ENCODE measurements around the gene CDK9. TPM values are rescaled to one million over a fixed set of nuclear protein-coding genes. Genes with fewer than 3 reads are reported as not detected.

Gene CDK9
- total and polyA plus RNA-seq, 7 donors: 26.5 to 46.1 (median 39.3) TPM

DNA sequence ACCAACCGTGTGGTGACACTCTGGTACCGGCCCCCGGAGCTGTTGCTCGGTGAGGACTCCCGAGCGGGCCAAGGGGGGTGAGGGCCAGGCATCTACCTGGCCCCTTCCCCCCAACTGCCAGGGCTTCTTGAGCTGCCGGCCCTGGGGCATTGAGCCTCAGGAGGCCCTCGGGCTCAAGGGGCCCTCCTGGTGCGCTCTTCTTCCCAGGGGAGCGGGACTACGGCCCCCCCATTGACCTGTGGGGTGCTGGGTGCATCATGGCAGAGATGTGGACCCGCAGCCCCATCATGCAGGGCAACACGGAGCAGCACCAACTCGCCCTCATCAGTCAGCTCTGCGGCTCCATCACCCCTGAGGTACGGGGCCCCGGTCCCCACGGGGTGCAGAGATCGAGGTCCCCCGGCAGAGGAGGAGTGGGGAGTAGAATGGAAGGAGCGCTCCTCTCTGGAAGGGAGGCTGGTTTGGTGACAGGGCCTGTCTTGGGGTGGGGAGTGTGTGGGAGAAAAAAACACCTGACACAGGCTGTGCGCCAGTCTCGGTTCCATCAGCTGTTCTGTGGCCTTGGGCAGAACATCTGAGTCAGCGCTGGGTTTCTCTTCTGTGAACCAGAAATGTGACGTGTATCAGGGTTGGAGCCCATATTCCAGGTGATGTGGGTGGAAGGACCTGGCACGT lies 2.6 kb downstream of the CDK9 start:
- TF ChIP-seq, protein P1, sequence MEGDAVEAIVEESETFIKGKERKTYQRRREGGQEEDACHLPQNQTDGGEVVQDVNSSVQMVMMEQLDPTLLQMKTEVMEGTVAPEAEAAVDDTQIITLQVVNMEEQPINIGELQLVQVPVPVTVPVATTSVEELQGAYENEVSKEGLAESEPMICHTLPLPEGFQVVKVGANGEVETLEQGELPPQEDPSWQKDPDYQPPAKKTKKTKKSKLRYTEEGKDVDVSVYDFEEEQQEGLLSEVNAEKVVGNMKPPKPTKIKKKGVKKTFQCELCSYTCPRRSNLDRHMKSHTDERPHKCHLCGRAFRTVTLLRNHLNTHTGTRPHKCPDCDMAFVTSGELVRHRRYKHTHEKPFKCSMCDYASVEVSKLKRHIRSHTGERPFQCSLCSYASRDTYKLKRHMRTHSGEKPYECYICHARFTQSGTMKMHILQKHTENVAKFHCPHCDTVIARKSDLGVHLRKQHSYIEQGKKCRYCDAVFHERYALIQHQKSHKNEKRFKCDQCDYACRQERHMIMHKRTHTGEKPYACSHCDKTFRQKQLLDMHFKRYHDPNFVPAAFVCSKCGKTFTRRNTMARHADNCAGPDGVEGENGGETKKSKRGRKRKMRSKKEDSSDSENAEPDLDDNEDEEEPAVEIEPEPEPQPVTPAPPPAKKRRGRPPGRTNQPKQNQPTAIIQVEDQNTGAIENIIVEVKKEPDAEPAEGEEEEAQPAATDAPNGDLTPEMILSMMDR (IDR thresholded peaks at IDR 0.05): no peak
- H3K27ac ChIP-seq: no peak overlapping the region
- intact Hi-C loops (cut with DNase I): loop anchor here (5.0 to 10.0 kb wide), 4 partner anchors 84 to 136 kb away; partner anchors contain the start of genes AK1 (in 1 of the 2) and ST6GALNAC4 (in 1 of the 2)

DNA sequence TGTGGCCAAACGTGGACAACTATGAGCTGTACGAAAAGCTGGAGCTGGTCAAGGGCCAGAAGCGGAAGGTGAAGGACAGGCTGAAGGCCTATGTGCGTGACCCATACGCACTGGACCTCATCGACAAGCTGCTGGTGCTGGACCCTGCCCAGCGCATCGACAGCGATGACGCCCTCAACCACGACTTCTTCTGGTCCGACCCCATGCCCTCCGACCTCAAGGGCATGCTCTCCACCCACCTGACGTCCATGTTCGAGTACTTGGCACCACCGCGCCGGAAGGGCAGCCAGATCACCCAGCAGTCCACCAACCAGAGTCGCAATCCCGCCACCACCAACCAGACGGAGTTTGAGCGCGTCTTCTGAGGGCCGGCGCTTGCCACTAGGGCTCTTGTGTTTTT lies 3.3 kb downstream of the CDK9 start:
- Histone ChIP-seq H3K4me1 (peaks cover 19% of the 10 kb centered on the region), H3K36me3 (ENCODE audit: insufficient read depth in 1 of 2, low read depth in 1 of 2) (peaks cover 7 to 67% of the 10 kb centered on the region in 2 donors), H3K9me3 (no peaks in the 10 kb centered on the region), H3K27ac (no peak overlapping the region), H3K27me3 (ENCODE audit: insufficient read depth in 3 of 3, low read length in 2 of 3) (no peaks in the 10 kb centered on the region), H3K4me3 (no peak overlapping the region)
- intact Hi-C loops (cut with DNase I): loop anchor here (5.0 to 10.0 kb wide), 4 partner anchors 83 to 136 kb away; partner anchors contain the start of genes AK1 (in 1 of the 2) and ST6GALNAC4 (in 1 of the 2)
- WGBS, 3 donors: 84 to 85% (median 85%) methylated on average over 25 of the region's 25 CpGs
- ATAC-seq: no peak
- TF ChIP-seq, protein P1 (IDR thresholded peaks at IDR 0.05): no peak
- no peak for DNase-seq

More for the DNA sequence above, 2.6 kb downstream of the CDK9 start:
- no peaks in the 10 kb centered on the region for H3K27me3 ChIP-seq (ENCODE audit: insufficient read depth in 3 of 3, low read length in 2 of 3)
- DNase-seq: no peak
- H3K36me3 ChIP-seq (ENCODE audit: insufficient read depth in 1 of 2, low read depth in 1 of 2): peaks cover 7 to 67% of the 10 kb centered on the region in 2 donors
- H3K9me3 ChIP-seq: no peaks in the 10 kb centered on the region
- peaks cover 20% of the 10 kb centered on the region for H3K4me1 ChIP-seq
- no peak overlapping the region for H3K4me3 ChIP-seq
- WGBS, 3 donors: 82 to 86% (median 85%) methylated on average over 24 to 26 of the region's 26 CpGs
- no peak for ATAC-seq

DNA sequence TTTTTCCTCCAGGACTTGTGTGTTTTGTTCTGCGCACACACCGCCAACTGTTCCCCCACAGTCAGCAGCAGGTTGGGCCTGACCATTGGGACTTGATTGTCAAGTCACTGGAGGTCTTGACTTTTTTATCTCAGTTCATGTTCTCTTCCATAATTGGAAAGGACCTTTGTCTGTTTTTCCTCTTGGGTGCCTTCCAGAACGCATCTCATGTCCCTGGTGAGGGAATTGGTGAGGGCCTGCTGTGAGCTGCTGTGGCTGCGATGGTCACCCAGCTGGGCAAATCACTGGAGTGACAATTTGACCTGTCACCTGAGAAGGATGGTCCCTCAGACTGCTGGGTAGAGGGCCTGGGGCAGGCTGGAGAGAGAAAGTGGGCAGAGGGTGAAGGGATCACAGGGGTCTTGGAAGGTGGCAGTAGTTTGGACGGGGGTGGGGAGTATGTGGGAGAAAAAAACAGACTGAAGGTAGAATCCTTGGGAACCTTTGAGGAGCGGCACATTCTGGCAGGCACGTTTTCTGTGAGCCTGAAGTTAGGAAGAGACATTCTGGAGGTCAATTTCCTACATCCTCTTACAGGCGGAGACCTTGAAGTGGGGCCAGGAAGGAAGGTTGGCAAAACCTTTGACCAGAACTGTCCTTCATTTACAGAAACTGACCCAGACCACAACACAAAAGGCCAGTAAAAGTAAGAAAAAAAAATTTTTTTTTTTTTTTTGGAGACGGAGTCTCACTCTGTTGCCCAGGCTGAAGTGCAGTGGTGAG lies 4.4 kb downstream of the CDK9 start:
- no peak overlapping the region for H3K27ac ChIP-seq
- DNase-seq: no peak
- WGBS, 3 donors: 81 to 84% (median 82%) methylated on average over 9 of the region's 9 CpGs
- intact Hi-C loops (cut with DNase I): no loop called here
- H3K36me3 ChIP-seq (ENCODE audit: insufficient read depth in 1 of 2, low read depth in 1 of 2): peaks cover 7 to 67% of the 10 kb centered on the region in 2 donors
- peaks cover 22% of the 10 kb centered on the region for H3K4me1 ChIP-seq
- no peaks in the 10 kb centered on the region for H3K27me3 ChIP-seq (ENCODE audit: insufficient read depth in 3 of 3, low read length in 2 of 3)
- TF ChIP-seq, protein P1 (IDR thresholded peaks at IDR 0.05): no peak
- H3K9me3 ChIP-seq: no peaks in the 10 kb centered on the region
- H3K4me3 ChIP-seq: no peak overlapping the region
- no peak for ATAC-seq

DNA sequence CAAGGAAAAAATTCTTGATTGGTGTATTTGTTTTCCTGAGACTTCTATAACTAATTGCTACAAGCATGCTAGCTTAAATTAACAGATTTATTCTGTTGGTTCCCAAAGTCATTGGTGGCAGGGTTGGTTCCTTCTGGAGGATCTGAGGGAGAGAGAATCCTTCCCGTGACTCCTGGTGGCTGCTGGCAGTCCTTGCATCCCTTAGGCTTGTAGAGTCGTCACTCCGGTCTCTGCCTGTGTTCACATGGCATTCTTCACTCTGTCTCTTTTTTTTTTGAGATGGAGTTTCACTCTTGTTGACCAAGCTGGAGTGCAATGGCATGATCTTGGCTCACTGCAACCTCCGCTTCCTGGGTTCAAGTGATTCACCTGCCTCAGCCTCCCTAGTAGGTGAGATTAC lies 5.3 kb downstream of the CDK9 start:
- intact Hi-C loops (cut with DNase I): no loop called here
- Histone ChIP-seq H3K27me3 (ENCODE audit: insufficient read depth in 3 of 3, low read length in 2 of 3) (no peaks in the 10 kb centered on the region), H3K9me3 (no peaks in the 10 kb centered on the region), H3K4me1 (peaks cover 26% of the 10 kb centered on the region), H3K36me3 (ENCODE audit: insufficient read depth in 1 of 2, low read depth in 1 of 2) (peaks cover 7 to 67% of the 10 kb centered on the region in 2 donors), H3K4me3 (no peak overlapping the region), H3K27ac (no peak overlapping the region)
- WGBS, 3 donors: 83 to 87% (median 84%) methylated on average over 4 of the region's 4 CpGs
- no peak for DNase-seq
- TF ChIP-seq, protein P1 (IDR thresholded peaks at IDR 0.05): no peak
- no peak for ATAC-seq

Measured in psoas muscle (tissue), 8 donors.